ENCODE data around the gene TSC1. TPM values are rescaled to one million over a fixed set of nuclear protein-coding genes. Genes with fewer than 3 reads are reported as not detected.
"Not testable (repeated sequence)": the region's sequence is repeated elsewhere in the genome, so short reads cannot be mapped to it uniquely, and the experiment has no call there.

TSC1 gene
- total RNA-seq, 1 donor from 2014 or later, result 42.6 TPM

- ATAC-seq (peak; percentile 31), DNase-seq (ENCODE audit: missing footprints) (no peak)
- intact Hi-C loops (cut with DNase I), result loop anchor here (10.0 kb wide), 1 partner anchor 174 kb away; no protein-coding TSS in a partner anchor
Measured at GRCh38 chr9:132978451-132979131, 34.2 kb upstream of the TSC1 start, which contains the start of gene GFI1B. Gene GFI1B, plus strand, starts transcription at chr9:132978694. Its CDS starts 7,985 bp downstream, at chr9:132986679.

GRCh38 chr9:132978112-132978450, 33.7 kb upstream of the TSC1 start:
- ATAC-seq, result no peak
- intact Hi-C loops (cut with DNase I), result loop anchor here (10.0 kb wide), 1 partner anchor 173 kb away; no protein-coding TSS in a partner anchor
- DNase-seq (ENCODE audit: missing footprints), result no peak

- ATAC-seq (no peak), DNase-seq (ENCODE audit: missing footprints) (no peak)
- intact Hi-C loops (cut with DNase I), result loop anchor here (10.0 kb wide), 1 partner anchor 172 kb away; no protein-coding TSS in a partner anchor
Measured at GRCh38 chr9:132976571-132976970, 32.2 kb upstream of the TSC1 start.

- DNase-seq (ENCODE audit: missing footprints), result no peak
- intact Hi-C loops (cut with DNase I), result loop anchor here (10.0 kb wide), 1 partner anchor 171 kb away; no protein-coding TSS in a partner anchor
- ATAC-seq, result no peak
Measured at GRCh38 chr9:132975961-132976360, 31.5 kb upstream of the TSC1 start.

- ATAC-seq (no peak), DNase-seq (ENCODE audit: missing footprints) (no peak)
- intact Hi-C loops (cut with DNase I), result loop anchor here (10.0 kb wide), 1 partner anchor 169 kb away; no protein-coding TSS in a partner anchor
Measured at GRCh38 chr9:132973713-132974112, 29.3 kb upstream of the TSC1 start.

- DNase-seq (ENCODE audit: missing footprints) (no peak), ATAC-seq (no peak)
- intact Hi-C loops (cut with DNase I), result loop anchor here (10.0 kb wide), 1 partner anchor 168 kb away; no protein-coding TSS in a partner anchor
Measured at GRCh38 chr9:132973166-132973565, 28.8 kb upstream of the TSC1 start.

GRCh38 chr9:132970324-132971062, 26.1 kb upstream of the TSC1 start:
- intact Hi-C loops (cut with DNase I), result loop anchor here (10.0 kb wide), 1 partner anchor 166 kb away; no protein-coding TSS in a partner anchor
- DNase-seq (ENCODE audit: missing footprints) (no peak), ATAC-seq (no peak)

- intact Hi-C loops (cut with DNase I), result loop anchor here (10.0 kb wide), 1 partner anchor 165 kb away; no protein-coding TSS in a partner anchor
- ATAC-seq (no peak), DNase-seq (ENCODE audit: missing footprints) (no peak)
Measured at GRCh38 chr9:132969783-132970182, 25.4 kb upstream of the TSC1 start.

GRCh38 chr9:132967908-132968307, 23.5 kb upstream of the TSC1 start:
- intact Hi-C loops (cut with DNase I); ATAC-seq; DNase-seq (ENCODE audit: missing footprints): not testable (repeated sequence)

GRCh38 chr9:132965478-132965877, 21.1 kb upstream of the TSC1 start:
- DNase-seq (ENCODE audit: missing footprints), result no peak
- ATAC-seq, result no peak
- intact Hi-C loops (cut with DNase I), result no loop called here

GRCh38 chr9:132961002-132961401, 16.6 kb upstream of the TSC1 start:
- no peak for ATAC-seq
- intact Hi-C loops (cut with DNase I), result no loop called here

GRCh38 chr9:132957805-132958204, 13.4 kb upstream of the TSC1 start:
- ATAC-seq (no peak), DNase-seq (ENCODE audit: missing footprints) (no peak)
- intact Hi-C loops (cut with DNase I), result no loop called here

More at GRCh38 chr9:132961002-132961401, 16.6 kb upstream of the TSC1 start:
- DNase-seq (ENCODE audit: missing footprints), result no peak

- no peak for ATAC-seq
- intact Hi-C loops (cut with DNase I), result no loop called here
- no peak for DNase-seq (ENCODE audit: missing footprints)
Measured at GRCh38 chr9:132955768-132956167, 11.4 kb upstream of the TSC1 start.

- ATAC-seq (no peak), DNase-seq (ENCODE audit: missing footprints) (no peak)
- intact Hi-C loops (cut with DNase I), result no loop called here
Measured at GRCh38 chr9:132955123-132955522, 10.7 kb upstream of the TSC1 start.

- intact Hi-C loops (cut with DNase I), result no loop called here
- no peak for DNase-seq (ENCODE audit: missing footprints)
- no peak for ATAC-seq
Measured at GRCh38 chr9:132949709-132950108, 5.3 kb upstream of the TSC1 start.

GRCh38 chr9:132948482-132949050, 4.2 kb upstream of the TSC1 start:
- ATAC-seq, result no peak
- intact Hi-C loops (cut with DNase I), result no loop called here

GRCh38 chr9:132947756-132948155, 3.3 kb upstream of the TSC1 start:
- DNase-seq (ENCODE audit: missing footprints) (no peak), ATAC-seq (no peak)
- intact Hi-C loops (cut with DNase I), result no loop called here

More at GRCh38 chr9:132948482-132949050, 4.2 kb upstream of the TSC1 start:
- no peak for DNase-seq (ENCODE audit: missing footprints)

- ATAC-seq (no peak), DNase-seq (ENCODE audit: missing footprints) (no peak)
- intact Hi-C loops (cut with DNase I), result no loop called here
Measured at GRCh38 chr9:132946631-132947295, 2.3 kb upstream of the TSC1 start.

- ATAC-seq (no peak), DNase-seq (ENCODE audit: missing footprints) (no peak)
- intact Hi-C loops (cut with DNase I), result no loop called here
Measured at GRCh38 chr9:132946211-132946610, 1.8 kb upstream of the TSC1 start.

Data from Right ventricle myocardium inferior (tissue), 1 donor.